ENCODE measurements around the gene ZNF462.

The ZNF462 gene

GRCh38 chr9:106934442-106935238 is 71.7 kb downstream of the ZNF462 start:
- no peak for DNase-seq (ENCODE audit: low read depth)
- H3K4me3 ChIP-seq (replicated peaks; ENCODE audit: low read depth, low read length) = no peak overlapping the region
- no peak for TF ChIP-seq CTCF (IDR thresholded peaks at IDR 0.05; ENCODE audit: low read length, missing control alignments)

GRCh38 chr9:106936680-106937079 is 73.7 kb downstream of the ZNF462 start:
- no peak for DNase-seq (ENCODE audit: low read depth)
- TF ChIP-seq CTCF (IDR thresholded peaks at IDR 0.05; ENCODE audit: low read length, missing control alignments) = no peak
- H3K4me3 ChIP-seq (replicated peaks; ENCODE audit: low read depth, low read length) = no peak overlapping the region

GRCh38 chr9:106941916-106942315 is 79.0 kb downstream of the ZNF462 start:
- TF ChIP-seq CTCF (IDR thresholded peaks at IDR 0.05; ENCODE audit: low read length, missing control alignments) = no peak

GRCh38 chr9:106945727-106946660 is 83.0 kb downstream of the ZNF462 start:
- H3K4me3 ChIP-seq (replicated peaks; ENCODE audit: low read depth, low read length) = no peak overlapping the region
- no peak for TF ChIP-seq CTCF (IDR thresholded peaks at IDR 0.05; ENCODE audit: low read length, missing control alignments)
- DNase-seq (ENCODE audit: low read depth) = peak; percentile 86

More at GRCh38 chr9:106941916-106942315, 79.0 kb downstream of the ZNF462 start:
- DNase-seq (ENCODE audit: low read depth) = no peak
- no peak overlapping the region for H3K4me3 ChIP-seq (replicated peaks; ENCODE audit: low read depth, low read length)

- no peak for TF ChIP-seq CTCF (IDR thresholded peaks at IDR 0.05; ENCODE audit: low read length, missing control alignments)
- no peak overlapping the region for H3K4me3 ChIP-seq (replicated peaks; ENCODE audit: low read depth, low read length)
- DNase-seq (ENCODE audit: low read depth) = no peak
Observed at GRCh38 chr9:106947106-106947900, 84.3 kb downstream of the ZNF462 start.

GRCh38 chr9:106953174-106953573 is 90.2 kb downstream of the ZNF462 start:
- no peak overlapping the region for H3K4me3 ChIP-seq (replicated peaks; ENCODE audit: low read depth, low read length)
- peak; percentile 44 for DNase-seq (ENCODE audit: low read depth)
- TF ChIP-seq CTCF (IDR thresholded peaks at IDR 0.05; ENCODE audit: low read length, missing control alignments) = no peak
